Neuronal stem cell (in vitro differentiated cells): Measurements from ENCODE around the gene TPRX2. TPM values are rescaled to one million over a fixed set of nuclear protein-coding genes. Genes with fewer than 3 reads are reported as not detected.
"Not testable (repeated sequence)": the region's sequence is repeated elsewhere in the genome, so short reads cannot be mapped to it uniquely, and the experiment has no call there.

Source experiments
- DNase-seq: peaks from one replicate; pipeline ENCODE4 v3.0.0-alpha.2; 2013; ENCODE audit warnings: low spot score
- H2AFZ ChIP-seq: one replicate; pipeline ENCODE4 v1.6.1; 2013; ENCODE audit warnings: mild to moderate bottlenecking, low read length, inconsistent platforms
- H2AK5ac ChIP-seq: 2 replicates; pipeline ENCODE4 v1.6.1; 2013; ENCODE audit warnings: low read depth, mild to moderate bottlenecking, inconsistent platforms, low read length, moderate library complexity, mixed read lengths
- H2BK120ac ChIP-seq: 2 replicates; pipeline ENCODE4 v1.6.1; 2013; ENCODE audit warnings: low read depth, mild to moderate bottlenecking, inconsistent platforms, low read length, moderate library complexity, mixed read lengths
- H2BK12ac ChIP-seq: one replicate; pipeline ENCODE4 v1.6.1; 2013; ENCODE audit warnings: low read length, inconsistent platforms
- H2BK15ac ChIP-seq: 2 replicates; pipeline ENCODE4 v1.6.1; 2013; ENCODE audit warnings: mild to moderate bottlenecking, low read length, inconsistent platforms, mixed read lengths
- H2BK5ac ChIP-seq: one replicate; pipeline ENCODE4 v1.6.1; 2013; ENCODE audit warnings: inconsistent platforms, mild to moderate bottlenecking, low read length, moderate library complexity
- H3K14ac ChIP-seq: one replicate; pipeline ENCODE4 v1.6.1; 2013; ENCODE audit warnings: low read length, inconsistent platforms
- H3K18ac ChIP-seq: 2 replicates; pipeline ENCODE4 v1.6.1; 2013; ENCODE audit warnings: low read length, inconsistent platforms
- H3K23ac ChIP-seq: 2 replicates; pipeline ENCODE4 v1.6.1; 2013; ENCODE audit warnings: low read depth, mild to moderate bottlenecking, mixed read lengths, low read length, inconsistent platforms; ENCODE audit not compliant: poor library complexity
- H3K27ac ChIP-seq: replicated peaks from 3 replicates; pipeline ENCODE4 v1.5.1; 2013; ENCODE audit warnings: low read length, inconsistent platforms
- H3K27me3 ChIP-seq, 3 experiments: 2 replicates each; pipeline ENCODE4 v1.6.1; 2013; ENCODE audit warnings: low read length in 3 of 3, mild to moderate bottlenecking in 2 of 3, inconsistent platforms in 1 of 3, low read depth in 1 of 3, mixed read lengths in 1 of 3, moderate library complexity in 1 of 3; ENCODE audit not compliant: control insufficient read depth in 3 of 3, insufficient read depth in 3 of 3
- H3K36me3 ChIP-seq, 2 donors: replicated peaks in 1 of 2; 2 replicates each; pipeline ENCODE4 v1.6.1; 2013; ENCODE audit warnings: low read length in 2 of 2; ENCODE audit not compliant: control insufficient read depth in 2 of 2, insufficient read depth in 2 of 2
- H3K4ac ChIP-seq: 2 replicates; pipeline ENCODE4 v1.6.1; 2013; ENCODE audit warnings: inconsistent platforms, mild to moderate bottlenecking, low read length, moderate library complexity
- H3K4me1 ChIP-seq, 2 donors: 1 replicate in 1 of 2; 2 replicates in 1 of 2; pipeline ENCODE4 v1.6.1; 2013; ENCODE audit warnings: low read length in 2 of 2, low read depth in 1 of 2; ENCODE audit not compliant: control insufficient read depth in 2 of 2, insufficient read depth in 1 of 2
- H3K4me2 ChIP-seq: one replicate; pipeline ENCODE4 v1.6.1; 2013; ENCODE audit warnings: mild to moderate bottlenecking, low read length, inconsistent platforms; ENCODE audit not compliant: insufficient read depth, poor library complexity, severe bottlenecking
- H3K4me3 ChIP-seq, 2 donors: 2 replicates each; pipeline ENCODE4 v1.5.1; 2013; ENCODE audit warnings: low read length in 2 of 2, mild to moderate bottlenecking in 2 of 2, inconsistent platforms in 1 of 2, moderate library complexity in 1 of 2
- H3K79me1 ChIP-seq: one replicate; pipeline ENCODE4 v1.6.1; 2013; ENCODE audit warnings: low read depth, mild to moderate bottlenecking, inconsistent platforms, low read length, moderate library complexity
- H3K9ac ChIP-seq: one replicate; pipeline ENCODE4 v1.6.1; 2013; ENCODE audit warnings: mild to moderate bottlenecking, low read depth, low read length, inconsistent platforms; ENCODE audit not compliant: poor library complexity
- H3K9me3 ChIP-seq, 2 donors: replicated peaks in 1 of 2; 2 replicates each; pipeline versions ENCODE3 to v1.6.1; 2013; ENCODE audit warnings: low read length in 2 of 2, mild to moderate bottlenecking in 2 of 2, inconsistent platforms in 1 of 2, low read depth in 1 of 2, mixed read lengths in 1 of 2, moderate library complexity in 1 of 2; ENCODE audit not compliant: control insufficient read depth in 2 of 2, insufficient read depth in 1 of 2
- H4K8ac ChIP-seq: one replicate; pipeline ENCODE4 v1.6.1; 2013; ENCODE audit warnings: low read depth, mild to moderate bottlenecking, inconsistent platforms, low read length, moderate library complexity
- H4K91ac ChIP-seq: one replicate; pipeline ENCODE4 v1.6.1; 2013; ENCODE audit warnings: low read length, low read depth, mild to moderate bottlenecking, inconsistent platforms; ENCODE audit not compliant: poor library complexity
- WGBS, 2 donors: extraction: QIAGEN DNeasy Blood & Tissue Kit; methylation state at CpG; one replicate each; pipeline ENCODE4 v1.1.7; 2013; ENCODE audit warnings: missing lambda C conversion rate in 2 of 2, mixed read lengths in 1 of 2; ENCODE audit not compliant: insufficient read length in 2 of 2, insufficient replicate concordance in 1 of 2; ENCODE audit errors: extremely low coverage in 2 of 2; 5-methylcytosine and 5-hydroxymethylcytosine counted together
- polyA plus RNA-seq, 2 experiments: library from polyadenylated mRNA; stranded (reverse); fragments of 200-250 nt; gene quantifications; one replicate each; pipeline ENCODE4 v1.2.3, GENCODE V29; 2013

Gene TPRX2, protein sequence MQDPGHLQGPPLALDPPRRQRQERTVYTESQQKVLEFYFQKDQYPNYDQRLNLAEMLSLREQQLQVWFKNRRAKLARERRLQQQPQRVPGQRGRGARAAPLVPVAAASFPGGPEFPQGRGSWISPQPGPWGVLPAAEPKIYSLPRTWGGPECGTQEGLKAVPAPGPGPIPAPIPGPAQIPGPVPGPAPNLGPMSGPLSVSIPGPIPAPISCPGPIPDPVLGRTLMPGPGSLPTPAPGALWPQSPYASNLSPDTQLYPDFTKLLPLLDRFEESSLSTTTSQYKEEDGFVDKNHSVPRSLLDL
- not detected for polyA plus RNA-seq (2013, experiment 1 of 2)
- not detected for polyA plus RNA-seq (2013, experiment 2 of 2)

DNA sequence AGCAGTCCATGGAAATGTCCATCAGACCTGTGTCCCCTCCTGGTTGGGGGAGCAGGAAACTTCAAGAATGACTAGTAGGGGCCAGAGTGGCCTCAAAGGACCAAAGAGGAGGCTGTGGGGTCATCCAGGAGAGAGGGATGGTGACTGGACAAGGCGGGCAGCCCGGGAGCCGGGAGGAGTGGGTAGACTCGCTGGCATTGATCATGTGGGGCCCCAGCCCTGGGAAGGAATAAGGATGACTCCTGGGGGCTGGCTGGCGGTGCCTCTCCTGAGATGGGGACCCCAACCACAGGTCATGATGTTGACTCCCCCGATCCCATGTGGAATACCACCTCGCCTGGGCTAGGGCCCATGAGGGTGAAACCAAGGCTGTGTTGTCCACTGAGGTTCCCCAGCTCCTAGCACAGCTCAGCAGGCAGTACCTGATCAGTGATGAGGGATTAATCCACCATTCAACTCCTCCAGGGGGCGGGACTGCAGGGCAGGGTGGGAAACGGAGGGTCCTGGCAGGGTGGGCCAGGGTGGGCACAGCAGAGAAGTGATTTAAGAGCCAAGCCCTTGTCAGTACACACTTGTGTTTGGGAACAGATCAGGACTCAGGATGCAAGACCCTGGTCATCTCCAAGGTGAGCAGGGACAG lies at the start of gene TPRX2:
Gene TPRX2, plus strand, starts transcription at position 590 of the 640 bp plus-strand sequence. Its CDS starts 12 bp downstream, at position 602.
- not testable (repeated sequence) for H3K4me1 ChIP-seq, H3K4ac ChIP-seq, H3K9ac ChIP-seq, H4K91ac ChIP-seq, H3K14ac ChIP-seq, DNase-seq, H3K9me3 ChIP-seq, H3K27ac ChIP-seq, H3K36me3 ChIP-seq, H3K4me3 ChIP-seq, H2BK5ac ChIP-seq, H4K8ac ChIP-seq, H2BK120ac ChIP-seq, H3K4me2 ChIP-seq, H2AFZ ChIP-seq, H3K23ac ChIP-seq, H3K27me3 ChIP-seq, H3K79me1 ChIP-seq
- Histone ChIP-seq H2BK15ac (peak within 1 kb of the TSS; percentile 92), H3K18ac (peak within 1 kb of the TSS; percentile 90), H2AK5ac (peak within 1 kb of the TSS; percentile 84), H2BK12ac (peak within 1 kb of the TSS; percentile 41)
- WGBS, 2 donors, result no CpG with 5 or more reads among the region's 9 CpGs

DNA sequence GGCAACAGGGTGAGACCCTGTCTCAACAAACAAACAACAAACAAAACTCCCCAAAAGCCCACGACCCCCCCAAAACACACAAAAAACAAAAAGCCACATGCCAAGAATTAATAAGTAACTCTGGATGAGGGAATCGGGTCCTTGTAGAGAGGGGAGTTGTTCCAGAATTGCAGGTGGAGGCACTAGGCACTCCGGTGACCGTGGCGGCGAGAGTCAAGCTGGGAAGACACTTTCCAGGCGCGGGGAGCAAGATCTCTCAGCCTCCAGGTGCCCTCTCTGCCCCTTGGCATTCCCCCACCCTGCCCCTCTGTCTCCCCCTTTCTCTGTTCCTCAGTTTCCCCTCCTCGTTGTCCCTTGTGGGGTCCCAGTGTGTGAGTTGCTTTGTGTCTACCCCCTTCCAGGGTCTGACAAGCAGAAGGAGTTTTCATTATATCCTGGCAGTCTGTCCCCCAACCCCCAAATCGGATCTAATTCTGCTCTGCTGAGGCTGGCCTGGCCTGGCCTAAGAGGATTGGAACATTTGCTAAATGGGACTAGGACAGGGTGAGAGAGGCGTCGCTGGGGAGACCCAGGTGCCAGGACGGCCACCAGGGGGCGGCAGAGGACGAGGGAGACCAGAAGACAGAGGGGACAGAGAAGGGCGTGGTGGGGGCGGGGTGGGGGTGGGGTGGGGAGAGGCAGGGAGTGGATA lies 45.6 kb upstream of the TPRX2 start:
- no peaks in the 10 kb centered on the region for H3K9me3 ChIP-seq
- no peaks in the 10 kb centered on the region for H3K36me3 ChIP-seq
- H2BK5ac ChIP-seq, result no peak overlapping the region
- no peaks in the 10 kb centered on the region for H3K27me3 ChIP-seq
- H3K4me2 ChIP-seq, result no peak overlapping the region
- peak overlapping the region; percentile 22 for H2AFZ ChIP-seq
- H3K4ac ChIP-seq, result no peak overlapping the region
- peak overlapping the region; percentile 84 for H2BK15ac ChIP-seq
- peaks cover 0 to 2% of the 10 kb centered on the region in 2 donors for H3K4me1 ChIP-seq
- H3K4me3 ChIP-seq, result no peak overlapping the region
- peak; percentile 77 for DNase-seq
- H4K8ac ChIP-seq, result no peak overlapping the region
- WGBS, 2 donors, result no CpG with 5 or more reads among the region's 17 CpGs
- H3K79me1 ChIP-seq, result no peaks in the 10 kb centered on the region
- H4K91ac ChIP-seq, result no peak overlapping the region
- no peak overlapping the region for H3K9ac ChIP-seq
- no peak overlapping the region for H3K14ac ChIP-seq
- H2BK120ac ChIP-seq, result peak overlapping the region; percentile 93
- no peak overlapping the region for H3K27ac ChIP-seq
- H3K23ac ChIP-seq, result no peak overlapping the region
- H3K18ac ChIP-seq, result no peak overlapping the region
- H2BK12ac ChIP-seq, result peak overlapping the region; percentile 75
- peak overlapping the region; percentile 91 for H2AK5ac ChIP-seq

- Histone ChIP-seq H2AFZ (no peak overlapping the region), H4K8ac (no peak overlapping the region), H3K9ac (no peak overlapping the region), H3K23ac (no peak overlapping the region), H3K4ac (no peak overlapping the region), H3K4me2 (no peak overlapping the region), H3K27me3 (no peaks in the 10 kb centered on the region), H3K79me1 (no peaks in the 10 kb centered on the region), H2BK120ac (no peak overlapping the region), H3K36me3 (no peaks in the 10 kb centered on the region), H2AK5ac (no peak overlapping the region), H2BK12ac (no peak overlapping the region), H3K27ac (no peak overlapping the region), H3K4me1 (peaks cover 0 to 2% of the 10 kb centered on the region in 2 donors), H2BK15ac (no peak overlapping the region), H3K4me3 (no peak overlapping the region), H4K91ac (no peak overlapping the region), H3K14ac (no peak overlapping the region), H2BK5ac (peak overlapping the region; percentile 39), H3K18ac (peak overlapping the region; percentile 27), H3K9me3 (no peaks in the 10 kb centered on the region)
- no peak for DNase-seq
- WGBS, 2 donors, result no CpG with 5 or more reads among the region's 7 CpGs
These were observed 45.1 kb upstream of the TPRX2 start for GRCh38 chr19:47813995-47814328.

DNA sequence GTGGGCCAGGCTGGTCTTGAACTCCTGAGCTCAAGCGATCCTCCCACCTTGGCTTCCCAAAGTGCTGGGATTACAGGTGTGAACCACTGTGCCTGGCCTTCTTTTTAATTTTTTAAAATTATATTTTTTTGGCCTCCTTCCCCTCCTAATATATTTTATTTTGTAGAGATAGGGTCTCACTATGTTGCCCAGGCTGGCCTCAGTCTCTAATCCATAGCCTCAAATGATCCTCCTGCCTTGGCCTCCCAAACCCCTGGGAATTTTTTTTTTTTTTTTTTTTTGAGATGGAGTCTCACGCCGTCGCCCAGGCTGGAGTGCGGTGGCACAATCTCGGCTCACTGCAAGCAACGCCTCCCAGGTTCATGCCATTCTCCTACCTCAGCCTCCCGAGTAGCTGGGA lies 42.8 kb upstream of the TPRX2 start:
- H3K9me3 ChIP-seq, H2BK120ac ChIP-seq, H4K91ac ChIP-seq, DNase-seq, H3K9ac ChIP-seq, H2BK5ac ChIP-seq, H2AK5ac ChIP-seq, H2AFZ ChIP-seq, H3K4ac ChIP-seq, H4K8ac ChIP-seq, H2BK12ac ChIP-seq, H3K27ac ChIP-seq, H3K23ac ChIP-seq, H3K18ac ChIP-seq, H2BK15ac ChIP-seq, H3K4me2 ChIP-seq, H3K79me1 ChIP-seq, H3K4me3 ChIP-seq, H3K14ac ChIP-seq, H3K36me3 ChIP-seq: not testable (repeated sequence)
- WGBS, 2 donors, result no CpG with 5 or more reads among the region's 8 CpGs
- peaks cover 5 to 13% of the 10 kb centered on the region in 2 donors for H3K4me1 ChIP-seq
- H3K27me3 ChIP-seq, result peaks cover 0 to 17% (median 0%) of the 10 kb centered on the region in 3 experiments
